ENCODE measurements around the gene HOXD9.

Gene HOXD9

DNA sequence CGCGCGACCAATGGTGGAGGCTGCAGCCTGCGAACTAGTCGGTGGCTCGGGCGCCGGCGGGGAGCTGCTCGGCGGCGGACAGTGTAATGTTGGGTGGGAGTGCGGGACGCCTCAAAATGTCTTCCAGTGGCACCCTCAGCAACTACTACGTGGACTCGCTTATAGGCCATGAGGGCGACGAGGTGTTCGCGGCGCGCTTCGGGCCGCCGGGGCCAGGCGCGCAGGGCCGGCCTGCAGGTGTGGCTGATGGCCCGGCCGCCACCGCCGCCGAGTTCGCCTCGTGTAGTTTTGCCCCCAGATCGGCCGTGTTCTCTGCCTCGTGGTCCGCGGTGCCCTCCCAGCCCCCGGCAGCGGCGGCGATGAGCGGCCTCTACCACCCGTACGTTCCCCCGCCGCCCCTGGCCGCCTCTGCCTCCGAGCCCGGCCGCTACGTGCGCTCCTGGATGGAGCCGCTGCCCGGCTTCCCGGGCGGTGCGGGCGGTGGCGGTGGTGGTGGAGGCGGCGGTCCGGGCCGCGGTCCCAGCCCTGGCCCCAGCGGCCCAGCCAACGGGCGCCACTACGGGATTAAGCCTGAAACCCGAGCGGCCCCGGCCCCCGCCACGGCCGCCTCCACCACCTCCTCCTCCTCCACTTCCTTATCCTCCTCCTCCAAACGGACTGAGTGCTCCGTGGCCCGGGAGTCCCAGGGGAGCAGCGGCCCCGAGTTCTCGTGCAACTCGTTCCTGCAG, at the start of gene HOXD9:
TSS of gene HOXD9 (plus strand) at position 37 of the 728 bp plus-strand sequence. CDS start at position 87, 50 bp downstream.
- TF ChIP-seq, protein P1, sequence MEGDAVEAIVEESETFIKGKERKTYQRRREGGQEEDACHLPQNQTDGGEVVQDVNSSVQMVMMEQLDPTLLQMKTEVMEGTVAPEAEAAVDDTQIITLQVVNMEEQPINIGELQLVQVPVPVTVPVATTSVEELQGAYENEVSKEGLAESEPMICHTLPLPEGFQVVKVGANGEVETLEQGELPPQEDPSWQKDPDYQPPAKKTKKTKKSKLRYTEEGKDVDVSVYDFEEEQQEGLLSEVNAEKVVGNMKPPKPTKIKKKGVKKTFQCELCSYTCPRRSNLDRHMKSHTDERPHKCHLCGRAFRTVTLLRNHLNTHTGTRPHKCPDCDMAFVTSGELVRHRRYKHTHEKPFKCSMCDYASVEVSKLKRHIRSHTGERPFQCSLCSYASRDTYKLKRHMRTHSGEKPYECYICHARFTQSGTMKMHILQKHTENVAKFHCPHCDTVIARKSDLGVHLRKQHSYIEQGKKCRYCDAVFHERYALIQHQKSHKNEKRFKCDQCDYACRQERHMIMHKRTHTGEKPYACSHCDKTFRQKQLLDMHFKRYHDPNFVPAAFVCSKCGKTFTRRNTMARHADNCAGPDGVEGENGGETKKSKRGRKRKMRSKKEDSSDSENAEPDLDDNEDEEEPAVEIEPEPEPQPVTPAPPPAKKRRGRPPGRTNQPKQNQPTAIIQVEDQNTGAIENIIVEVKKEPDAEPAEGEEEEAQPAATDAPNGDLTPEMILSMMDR (IDR thresholded peaks at IDR 0.05; ENCODE audit: control insufficient read depth, extremely low read depth, insufficient read depth), result no peak
- no peak within 1 kb of the TSS for H3K4me3 ChIP-seq (ENCODE audit: low read depth, low read length)
- DNase-seq (ENCODE audit: low read depth), result no peak

DNA sequence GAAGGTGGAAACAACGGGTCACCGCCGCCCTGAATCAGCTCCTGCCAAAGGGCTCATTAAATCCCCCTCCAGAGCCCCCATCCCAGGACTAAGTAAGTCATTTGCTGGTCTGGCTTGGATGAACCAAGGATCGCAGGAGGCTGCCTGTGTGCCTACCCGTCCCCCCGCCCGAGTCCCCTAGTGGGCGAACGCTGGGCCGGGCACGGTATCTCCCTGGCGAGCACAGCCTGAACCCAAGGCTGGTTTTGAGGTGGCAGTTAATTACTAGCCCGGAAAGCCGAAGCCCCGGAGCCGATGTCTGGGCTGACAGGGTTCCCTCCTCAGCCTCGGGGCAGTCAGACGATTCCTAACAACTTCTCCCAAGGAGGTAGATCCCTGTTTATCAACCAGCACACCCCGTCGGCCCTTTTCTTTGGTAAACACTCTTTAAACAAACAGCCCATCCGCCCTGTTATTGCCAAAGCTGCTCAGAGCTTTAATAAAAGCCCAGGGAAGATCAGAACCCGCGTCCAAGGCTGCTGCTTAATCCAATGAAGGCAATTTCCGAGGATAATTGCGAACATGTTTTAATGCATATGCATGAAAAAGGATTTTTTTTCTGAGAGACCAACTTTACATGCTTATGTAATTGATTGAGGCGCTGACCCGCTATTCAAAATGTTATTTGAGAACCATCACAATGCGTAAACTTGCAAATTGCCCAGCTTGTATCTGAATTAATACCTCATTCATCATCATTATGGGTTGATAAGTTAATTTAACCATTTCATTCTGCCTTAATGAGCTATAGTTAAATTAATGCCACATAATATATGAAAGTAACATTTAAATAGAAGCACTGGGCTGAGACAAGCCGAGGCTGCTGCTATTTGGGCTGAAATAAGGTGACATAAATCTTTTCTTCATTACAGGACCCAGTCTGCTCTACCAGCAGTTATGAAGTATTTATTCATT, 49.3 kb upstream of the HOXD9 start:
- no peak for DNase-seq (ENCODE audit: low read depth)

DNA sequence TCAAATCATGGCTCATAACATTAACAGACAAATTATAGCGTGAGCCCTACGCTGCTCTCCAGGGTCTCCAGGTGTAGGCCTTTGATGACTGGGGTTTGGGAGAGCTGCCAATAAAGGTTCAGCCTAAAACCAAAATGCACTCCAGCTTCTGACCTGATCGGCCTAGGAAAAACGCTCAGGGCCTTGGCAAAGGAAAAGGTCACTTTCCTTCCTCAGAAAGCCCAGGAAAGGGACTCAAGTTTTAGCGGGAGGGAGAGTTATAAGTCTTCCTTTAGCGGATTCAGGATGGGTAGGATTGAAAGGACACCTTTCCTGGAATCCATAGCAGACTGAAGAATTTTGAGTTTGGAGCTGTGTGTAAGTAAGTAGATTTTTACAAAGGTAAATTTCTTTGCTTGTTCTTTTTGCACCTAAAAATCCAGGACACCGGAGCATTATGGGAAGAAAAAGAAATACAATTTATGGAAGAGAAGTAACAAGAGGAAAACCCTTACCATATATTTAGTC, 47.5 kb upstream of the HOXD9 start:
- H3K4me3 ChIP-seq (ENCODE audit: low read depth, low read length), result no peak overlapping the region
- TF ChIP-seq, protein P1 (IDR thresholded peaks at IDR 0.05; ENCODE audit: control insufficient read depth, extremely low read depth, insufficient read depth), result no peak

More for the DNA sequence above, 49.3 kb upstream of the HOXD9 start:
- no peak overlapping the region for H3K4me3 ChIP-seq (ENCODE audit: low read depth, low read length)
- TF ChIP-seq, protein P1 (IDR thresholded peaks at IDR 0.05; ENCODE audit: control insufficient read depth, extremely low read depth, insufficient read depth), result no peak

DNA sequence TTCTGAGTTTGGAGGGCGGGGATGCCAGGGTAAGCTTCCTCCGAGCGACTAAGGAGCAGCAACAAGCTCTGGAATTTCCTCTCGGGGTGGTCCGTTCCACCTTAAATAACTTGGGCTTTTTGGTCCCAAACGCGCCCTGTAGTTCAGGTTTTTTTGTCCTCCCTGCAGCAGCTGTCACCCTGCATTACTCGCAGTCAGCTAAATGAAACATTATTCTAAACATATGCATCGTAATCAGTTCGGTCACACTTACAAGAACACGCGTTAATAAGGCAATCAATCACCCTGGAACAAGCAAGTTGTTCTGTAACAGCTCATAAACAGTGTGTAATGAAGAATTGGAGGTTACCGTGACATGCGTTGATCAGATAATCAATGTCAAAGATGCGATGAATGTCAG, 47.0 kb upstream of the HOXD9 start:
- no peak for DNase-seq (ENCODE audit: low read depth)
- no peak overlapping the region for H3K4me3 ChIP-seq (ENCODE audit: low read depth, low read length)
- TF ChIP-seq, protein P1 (IDR thresholded peaks at IDR 0.05; ENCODE audit: control insufficient read depth, extremely low read depth, insufficient read depth), result no peak

More for the DNA sequence above, 47.5 kb upstream of the HOXD9 start:
- no peak for DNase-seq (ENCODE audit: low read depth)

DNA sequence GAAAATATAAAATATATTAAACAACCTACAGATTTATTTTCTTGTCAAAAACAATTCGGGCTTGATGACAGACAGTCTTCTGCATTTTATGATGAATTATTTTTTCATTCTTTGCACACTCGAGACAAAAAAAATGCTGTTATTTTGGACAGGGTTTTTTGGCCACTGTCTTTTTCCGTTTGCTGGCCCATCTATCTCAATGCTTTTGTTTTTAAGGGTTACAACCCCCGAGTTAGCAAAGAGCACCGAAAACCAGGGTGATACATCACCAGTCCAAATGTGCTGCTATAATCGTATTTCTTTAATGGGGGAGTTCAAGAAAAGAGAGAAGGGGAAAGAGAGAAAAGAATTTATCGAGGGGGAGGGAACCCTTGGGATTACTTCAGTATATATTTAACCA, 46.5 kb upstream of the HOXD9 start:
- TF ChIP-seq, protein P1 (IDR thresholded peaks at IDR 0.05; ENCODE audit: control insufficient read depth, extremely low read depth, insufficient read depth), result no peak
- no peak overlapping the region for H3K4me3 ChIP-seq (ENCODE audit: low read depth, low read length)
- DNase-seq (ENCODE audit: low read depth), result no peak

DNA sequence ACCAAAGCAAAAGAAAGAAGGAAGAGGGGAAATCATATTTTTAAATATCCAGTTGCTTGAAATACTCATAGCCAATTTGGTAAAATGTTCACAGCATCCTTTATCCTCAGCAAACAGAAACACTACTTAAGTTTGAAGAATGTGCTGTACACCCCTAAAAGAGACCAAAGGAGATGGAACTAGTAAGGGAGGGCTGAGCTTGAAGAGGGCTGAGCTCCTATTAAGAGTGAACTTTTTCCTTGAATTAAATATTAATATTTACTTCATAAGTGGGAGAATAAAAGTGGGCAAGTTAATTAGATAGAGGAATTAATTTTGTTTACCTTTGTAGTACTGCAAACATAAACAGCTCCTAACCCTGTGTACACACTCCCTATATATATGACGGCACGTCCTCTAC, 45.7 kb upstream of the HOXD9 start:
- no peak overlapping the region for H3K4me3 ChIP-seq (ENCODE audit: low read depth, low read length)
- DNase-seq (ENCODE audit: low read depth), result no peak
- TF ChIP-seq, protein P1 (IDR thresholded peaks at IDR 0.05; ENCODE audit: control insufficient read depth, extremely low read depth, insufficient read depth), result no peak
